ENCODE results near the gene RPP40.

RPP40 gene

GRCh38 chr6:4970739-4971395 lies 33.0 kb downstream of the RPP40 start:
- DNase-seq (ENCODE audit: low read depth in 2 of 2), result no peak

GRCh38 chr6:4969609-4970285 lies 34.1 kb downstream of the RPP40 start:
- DNase-seq (ENCODE audit: low read depth in 2 of 2), result no peak

- no peak for DNase-seq (ENCODE audit: low read depth in 2 of 2)
Measured at GRCh38 chr6:4967301-4968030, 36.4 kb downstream of the RPP40 start.

GRCh38 chr6:4965562-4966389 lies 38.1 kb downstream of the RPP40 start:
- no peak for DNase-seq (ENCODE audit: low read depth in 2 of 2)

GRCh38 chr6:4964675-4965561 lies 38.9 kb downstream of the RPP40 start:
- no peak for DNase-seq (ENCODE audit: low read depth in 2 of 2)

GRCh38 chr6:4962905-4963304 lies 40.9 kb downstream of the RPP40 start:
- DNase-seq (ENCODE audit: low read depth in 2 of 2), result no peak

GRCh38 chr6:4961322-4962168 lies 42.3 kb downstream of the RPP40 start:
- no peak for DNase-seq (ENCODE audit: low read depth in 2 of 2)

GRCh38 chr6:4958624-4959023 lies 45.2 kb downstream of the RPP40 start:
- DNase-seq (ENCODE audit: low read depth in 2 of 2), result no peak

- no peak for DNase-seq (ENCODE audit: low read depth in 2 of 2)
Measured at GRCh38 chr6:4957521-4958231, 46.2 kb downstream of the RPP40 start.

- DNase-seq (ENCODE audit: low read depth in 2 of 2), result no peak
Measured at GRCh38 chr6:4956625-4957024, 47.2 kb downstream of the RPP40 start.

GRCh38 chr6:4953440-4953839 lies 50.4 kb downstream of the RPP40 start:
- no peak for DNase-seq (ENCODE audit: low read depth in 2 of 2)

- no peak for DNase-seq (ENCODE audit: low read depth in 2 of 2)
Measured at GRCh38 chr6:4950836-4951533, 52.9 kb downstream of the RPP40 start.

GRCh38 chr6:4950076-4950475 lies 53.8 kb downstream of the RPP40 start:
- no peak for DNase-seq (ENCODE audit: low read depth in 2 of 2)

GRCh38 chr6:4948781-4949450 lies 54.9 kb downstream of the RPP40 start:
- DNase-seq (ENCODE audit: low read depth in 2 of 2), result no peak

GRCh38 chr6:4947716-4948115 lies 56.1 kb downstream of the RPP40 start:
- no peak for DNase-seq (ENCODE audit: low read depth in 2 of 2)

GRCh38 chr6:4946521-4946920 lies 57.3 kb downstream of the RPP40 start:
- no peak for DNase-seq (ENCODE audit: low read depth in 2 of 2)
